ENCODE data around the gene FOS. TPM values are rescaled to one million over a fixed set of nuclear protein-coding genes. Genes with fewer than 3 reads are reported as not detected.

FOS gene
- total RNA-seq: 6.7 and 8.1 TPM in 2 replicates

GRCh38 chr14:75278422-75279152 is at the start of gene FOS:
Gene FOS (plus strand): TSS chr14:75278828. CDS start chr14:75278983, 155 bp downstream.

Other genes with a start within 250 kb of the FOS start
- gene MLH3, start 227.4 kb upstream of the FOS start, total RNA-seq: 29.9 and 35.6 TPM in 2 replicates
- 9.1 and 15.2 TPM in 2 replicates for gene ACYP1, start 214.8 kb upstream of the FOS start, total RNA-seq
- gene ZC2HC1C, start 209.2 kb upstream of the FOS start, total RNA-seq: 1.8 and 1.9 TPM in 2 replicates
- 50.1 and 57.4 TPM in 2 replicates for gene NEK9, start 151.8 kb upstream of the FOS start, total RNA-seq
- 325 and 376 TPM in 2 replicates for gene TMED10, start 102.2 kb upstream of the FOS start, total RNA-seq
- gene JDP2, start 149.2 kb downstream of the FOS start, total RNA-seq: 41.3 and 127 TPM in 2 replicates
- not detected in 2 replicates for gene BATF, start 243.6 kb downstream of the FOS start, total RNA-seq